Nephron progenitor cell (in vitro differentiated cells): ENCODE results near the gene EDN2.

ENCODE experiments used
- DNase-seq: peaks from one replicate; pipeline ENCODE4 v3.0.0; 2021
- H3K27ac Mint-ChIP-seq: 2 replicates; pipeline ENCODE4 v1.8.0; 2021; ENCODE audit warnings: mild to moderate bottlenecking, moderate library complexity, mixed read lengths
- H3K27me3 Mint-ChIP-seq: 2 replicates; pipeline ENCODE4 v1.8.0; 2021; ENCODE audit warnings: mild to moderate bottlenecking, low read depth, mixed read lengths; ENCODE audit not compliant: poor library complexity
- H3K36me3 Mint-ChIP-seq: 2 replicates; pipeline ENCODE4 v1.8.0; 2021; ENCODE audit warnings: low read depth, mixed read lengths
- H3K4me1 Mint-ChIP-seq: 2 replicates; pipeline ENCODE4 v1.8.0; 2021; ENCODE audit warnings: mixed read lengths
- H3K4me3 Mint-ChIP-seq: 2 replicates; pipeline ENCODE4 v1.8.0; 2021; ENCODE audit warnings: mild to moderate bottlenecking, moderate library complexity, mixed read lengths
- H3K9me3 Mint-ChIP-seq: 2 replicates; pipeline ENCODE4 v1.8.0; 2021; ENCODE audit warnings: mild to moderate bottlenecking, moderate library complexity, mixed read lengths
- CTCF ChIP-seq: fragments of 200-600 bp; sonication (generic); IDR thresholded peaks from 2 replicates; pipeline ENCODE4 v1.5.0; 2021; ENCODE audit warnings: antibody characterized with exemption

The EDN2 gene

GRCh38 chr1:41529621-41530395 is 45.3 kb upstream of the EDN2 start:
- H3K27ac Mint-ChIP-seq, result no peak overlapping the region
- peaks cover 32% of the 10 kb centered on the region for H3K27me3 Mint-ChIP-seq
- peaks cover 5% of the 10 kb centered on the region for H3K4me1 Mint-ChIP-seq
- TF ChIP-seq CTCF, result no peak
- DNase-seq, result no peak
- peaks cover 9% of the 10 kb centered on the region for H3K9me3 Mint-ChIP-seq
- H3K36me3 Mint-ChIP-seq, result no peaks in the 10 kb centered on the region
- H3K4me3 Mint-ChIP-seq, result no peak overlapping the region

GRCh38 chr1:41528726-41529605 is 44.5 kb upstream of the EDN2 start:
- Mint-ChIP-seq H3K4me3 (no peak overlapping the region), H3K9me3 (peaks cover 9% of the 10 kb centered on the region), H3K4me1 (peaks cover 5% of the 10 kb centered on the region), H3K27me3 (peaks cover 24% of the 10 kb centered on the region), H3K36me3 (no peaks in the 10 kb centered on the region), H3K27ac (no peak overlapping the region)
- no peak for DNase-seq
- no peak for TF ChIP-seq CTCF

- H3K27me3 Mint-ChIP-seq, result peaks cover 21% of the 10 kb centered on the region
- no peaks in the 10 kb centered on the region for H3K36me3 Mint-ChIP-seq
- no peak overlapping the region for H3K4me3 Mint-ChIP-seq
- no peak overlapping the region for H3K27ac Mint-ChIP-seq
- H3K9me3 Mint-ChIP-seq, result peaks cover 9% of the 10 kb centered on the region
- peaks cover 5% of the 10 kb centered on the region for H3K4me1 Mint-ChIP-seq
- no peak for DNase-seq
- no peak for TF ChIP-seq CTCF
These were observed 43.6 kb upstream of the EDN2 start for GRCh38 chr1:41528106-41528505.

- Mint-ChIP-seq H3K27me3 (peaks cover 15% of the 10 kb centered on the region), H3K27ac (no peak overlapping the region), H3K4me3 (no peak overlapping the region), H3K9me3 (peaks cover 9% of the 10 kb centered on the region), H3K4me1 (peaks cover 4% of the 10 kb centered on the region), H3K36me3 (no peaks in the 10 kb centered on the region)
- TF ChIP-seq CTCF, result no peak
- no peak for DNase-seq
These were observed 42.6 kb upstream of the EDN2 start for GRCh38 chr1:41526956-41527561.

GRCh38 chr1:41525891-41526587 is 41.6 kb upstream of the EDN2 start:
- H3K9me3 Mint-ChIP-seq, result peaks cover 7% of the 10 kb centered on the region
- no peak for TF ChIP-seq CTCF
- DNase-seq, result no peak
- peak overlapping the region; percentile 86 for H3K27ac Mint-ChIP-seq
- H3K4me1 Mint-ChIP-seq, result peaks cover 11% of the 10 kb centered on the region
- H3K36me3 Mint-ChIP-seq, result no peaks in the 10 kb centered on the region
- H3K4me3 Mint-ChIP-seq, result no peak overlapping the region
- H3K27me3 Mint-ChIP-seq, result peaks cover 10% of the 10 kb centered on the region
